Renal cortical epithelial cell (primary cell): ENCODE data around the gene TNNI2. TPM values are rescaled to one million over a fixed set of nuclear protein-coding genes. Genes with fewer than 3 reads are reported as not detected.

Experiments
- DNase-seq: peaks from one replicate; pipeline ENCODE4 v3.0.0-alpha.2; 2011; ENCODE audit warnings: low read depth
- total RNA-seq: library from RNA; depleted of rRNA; stranded (reverse); fragments of >200 nt; gene quantifications from 2 replicates; pipeline ENCODE4 v1.2.3, GENCODE V29; 2014

TNNI2 gene
- total RNA-seq, 1 donor from 2014 or later, result not detected

- DNase-seq, result no peak
Observed at GRCh38 chr11:1847006-1847735, 8.4 kb downstream of the TNNI2 start.

GRCh38 chr11:1847926-1848639, 9.3 kb downstream of the TNNI2 start:
- DNase-seq, result no peak

- no peak for DNase-seq
Observed at GRCh38 chr11:1848640-1849430, 10.1 kb downstream of the TNNI2 start.

GRCh38 chr11:1851468-1852180, 12.8 kb downstream of the TNNI2 start:
- no peak for DNase-seq

GRCh38 chr11:1852271-1852876, 13.6 kb downstream of the TNNI2 start:
- DNase-seq, result no peak

- no peak for DNase-seq
Observed at GRCh38 chr11:1852877-1853276, 14.1 kb downstream of the TNNI2 start, which contains the start of gene LSP1. Gene LSP1, plus strand, starts transcription at chr11:1853084. Its CDS starts 61 bp downstream, at chr11:1853145.

- DNase-seq, result no peak
Observed at GRCh38 chr11:1853376-1854131, 14.8 kb downstream of the TNNI2 start.

GRCh38 chr11:1854132-1854948, 15.6 kb downstream of the TNNI2 start:
- no peak for DNase-seq

GRCh38 chr11:1854949-1855885, 16.4 kb downstream of the TNNI2 start:
- no peak for DNase-seq

GRCh38 chr11:1855886-1856265, 17.1 kb downstream of the TNNI2 start:
- DNase-seq, result no peak

- no peak for DNase-seq
Observed at GRCh38 chr11:1856306-1857005, 17.7 kb downstream of the TNNI2 start.

- DNase-seq, result no peak
Observed at GRCh38 chr11:1857064-1857463, 18.3 kb downstream of the TNNI2 start.

- DNase-seq, result no peak
Observed at GRCh38 chr11:1858154-1858553, 19.4 kb downstream of the TNNI2 start.

- no peak for DNase-seq
Observed at GRCh38 chr11:1858576-1858975, 19.8 kb downstream of the TNNI2 start.

GRCh38 chr11:1859004-1859403, 20.2 kb downstream of the TNNI2 start:
- DNase-seq, result no peak

GRCh38 chr11:1860108-1860507, 21.3 kb downstream of the TNNI2 start:
- no peak for DNase-seq

- DNase-seq, result no peak
Observed at GRCh38 chr11:1861435-1862411, 22.9 kb downstream of the TNNI2 start.
